HUES6 (cell line): ENCODE data around the gene IL4R.
A peak's percentile ranks its signal among the peaks of the same experiment; 100 is the strongest.

Source experiments
- H3K27ac ChIP-seq: 2 replicates; pipeline ENCODE4 v1.7.0; 2013; ENCODE audit warnings: low read depth, mild to moderate bottlenecking, low read length, inconsistent platforms
- H3K27me3 ChIP-seq: 2 replicates; pipeline ENCODE4 v1.6.1; 2013; ENCODE audit warnings: low read length; ENCODE audit not compliant: control insufficient read depth, insufficient read depth
- H3K36me3 ChIP-seq: 2 replicates; pipeline ENCODE4 v1.6.1; 2013; ENCODE audit warnings: low read length; ENCODE audit not compliant: control insufficient read depth, insufficient read depth
- H3K4me1 ChIP-seq: 2 replicates; pipeline ENCODE4 v1.6.1; 2013; ENCODE audit warnings: low read length; ENCODE audit not compliant: control insufficient read depth, insufficient read depth
- H3K4me3 ChIP-seq: 2 replicates; pipeline ENCODE4 v1.5.1; 2013; ENCODE audit warnings: low read depth, low read length
- H3K9ac ChIP-seq: one replicate; pipeline ENCODE4 v1.6.1; 2013; ENCODE audit warnings: mild to moderate bottlenecking, low read length
- H3K9me3 ChIP-seq: 2 replicates; pipeline ENCODE4 v1.6.1; 2013; ENCODE audit warnings: low read depth, low read length; ENCODE audit not compliant: control insufficient read depth, insufficient read depth

The IL4R gene

GRCh38 chr16:27333104-27333503, 19.3 kb downstream of the IL4R start:
- peaks cover 8% of the 10 kb centered on the region; the same call in 1 of the 2 replicates for H3K4me1 ChIP-seq
- H3K36me3 ChIP-seq = peaks cover 9% of the 10 kb centered on the region
- H3K9me3 ChIP-seq = peaks cover 3% of the 10 kb centered on the region; the same call in 1 of the 2 replicates
- H3K27ac ChIP-seq = no peak overlapping the region
- no peak overlapping the region for H3K4me3 ChIP-seq
- no peak overlapping the region for H3K9ac ChIP-seq
- no peaks in the 10 kb centered on the region for H3K27me3 ChIP-seq

DNA sequence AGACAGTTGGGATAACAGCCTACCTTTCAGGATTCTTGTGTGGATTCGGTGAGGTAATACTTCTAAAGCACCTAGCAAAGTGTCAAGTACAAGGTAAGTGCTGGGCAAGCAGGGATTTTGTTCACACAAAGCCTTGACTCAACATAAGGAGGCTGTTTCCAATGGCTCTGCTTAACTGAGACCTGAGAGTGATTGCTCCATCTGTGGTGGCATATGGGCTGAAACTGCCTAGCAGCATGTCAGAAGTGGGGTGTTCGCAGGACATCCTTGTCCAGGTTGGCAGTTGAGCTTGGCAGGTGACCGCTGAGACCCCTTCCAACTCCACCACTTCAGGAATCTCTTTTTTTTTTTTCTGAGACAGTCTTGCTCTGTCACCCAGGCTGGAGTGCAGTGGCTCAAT, 19.8 kb downstream of the IL4R start:
- Histone ChIP-seq H3K4me3 (no peak overlapping the region), H3K27me3 (no peaks in the 10 kb centered on the region), H3K36me3 (peaks cover 10% of the 10 kb centered on the region), H3K9me3 (peaks cover 6% of the 10 kb centered on the region), H3K27ac (no peak overlapping the region), H3K9ac (no peak overlapping the region), H3K4me1 (peaks cover 8% of the 10 kb centered on the region; the same call in 1 of the 2 replicates)

- peaks cover 8% of the 10 kb centered on the region; the same call in 1 of the 2 replicates for H3K4me1 ChIP-seq
- no peak overlapping the region for H3K9ac ChIP-seq
- peaks cover 15% of the 10 kb centered on the region for H3K36me3 ChIP-seq
- peaks cover 6% of the 10 kb centered on the region for H3K9me3 ChIP-seq
- H3K27me3 ChIP-seq = no peaks in the 10 kb centered on the region
- H3K4me3 ChIP-seq = no peak overlapping the region
- H3K27ac ChIP-seq = no peak overlapping the region
Measured at GRCh38 chr16:27334192-27334764, 20.5 kb downstream of the IL4R start.

- peaks cover 19% of the 10 kb centered on the region for H3K36me3 ChIP-seq
- H3K27ac ChIP-seq = no peak overlapping the region
Measured at GRCh38 chr16:27334838-27335237, 21.1 kb downstream of the IL4R start.

DNA sequence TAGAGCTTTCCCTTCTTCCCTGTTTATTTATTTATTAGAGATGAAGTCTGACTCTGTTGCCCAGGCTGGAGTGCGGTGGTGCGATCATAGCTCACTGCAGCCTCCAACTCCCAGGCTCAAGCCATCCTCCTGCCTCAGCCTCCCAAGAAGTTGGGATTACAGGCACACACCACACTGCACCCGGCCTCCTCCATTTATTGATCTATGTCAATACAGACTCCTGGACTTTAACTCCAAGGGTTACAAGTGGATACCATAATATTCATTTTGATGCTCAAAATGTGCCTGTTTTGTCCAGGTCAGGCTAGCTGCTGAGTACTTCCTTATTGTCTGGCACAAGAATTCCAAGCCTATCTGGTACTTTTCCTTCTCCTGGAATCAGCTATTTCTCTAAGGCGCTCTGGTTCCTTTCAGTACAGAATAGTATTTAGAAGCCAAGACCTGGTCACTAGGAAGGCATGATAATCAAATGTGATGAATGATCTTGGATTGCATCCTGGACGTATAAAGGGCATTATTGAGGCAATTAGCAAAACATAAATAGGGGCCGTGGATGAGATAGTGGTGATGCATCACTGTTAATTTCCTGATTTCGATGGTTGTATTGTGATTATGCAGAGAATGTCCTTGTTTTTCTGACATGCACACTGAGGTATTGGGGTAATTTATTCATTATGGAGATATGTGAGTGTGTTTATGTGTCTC, 21.7 kb downstream of the IL4R start:
- Histone ChIP-seq H3K9me3 (peaks cover 6% of the 10 kb centered on the region), H3K9ac (no peak overlapping the region), H3K36me3 (peaks cover 24% of the 10 kb centered on the region), H3K4me1 (peaks cover 6% of the 10 kb centered on the region; the same call in 1 of the 2 replicates), H3K27me3 (no peaks in the 10 kb centered on the region), H3K27ac (no peak overlapping the region), H3K4me3 (no peak overlapping the region)

More at GRCh38 chr16:27334838-27335237, 21.1 kb downstream of the IL4R start:
- Histone ChIP-seq H3K9ac (no peak overlapping the region), H3K4me3 (no peak overlapping the region), H3K9me3 (peaks cover 6% of the 10 kb centered on the region), H3K4me1 (peaks cover 8% of the 10 kb centered on the region; the same call in 1 of the 2 replicates), H3K27me3 (no peaks in the 10 kb centered on the region)

GRCh38 chr16:27337024-27337423, 23.2 kb downstream of the IL4R start:
- Histone ChIP-seq H3K27me3 (no peaks in the 10 kb centered on the region), H3K4me3 (no peak overlapping the region), H3K36me3 (peaks cover 32% of the 10 kb centered on the region), H3K27ac (no peak overlapping the region), H3K9ac (peak overlapping the region; percentile 17), H3K4me1 (no peaks in the 10 kb centered on the region), H3K9me3 (peaks cover 3% of the 10 kb centered on the region; the same call in 1 of the 2 replicates)

GRCh38 chr16:27339180-27339579, 25.4 kb downstream of the IL4R start:
- Histone ChIP-seq H3K27ac (no peak overlapping the region), H3K9me3 (peaks cover 3% of the 10 kb centered on the region; the same call in 1 of the 2 replicates), H3K27me3 (no peaks in the 10 kb centered on the region), H3K4me1 (no peaks in the 10 kb centered on the region), H3K9ac (no peak overlapping the region), H3K36me3 (peaks cover 41% of the 10 kb centered on the region), H3K4me3 (no peak overlapping the region)

DNA sequence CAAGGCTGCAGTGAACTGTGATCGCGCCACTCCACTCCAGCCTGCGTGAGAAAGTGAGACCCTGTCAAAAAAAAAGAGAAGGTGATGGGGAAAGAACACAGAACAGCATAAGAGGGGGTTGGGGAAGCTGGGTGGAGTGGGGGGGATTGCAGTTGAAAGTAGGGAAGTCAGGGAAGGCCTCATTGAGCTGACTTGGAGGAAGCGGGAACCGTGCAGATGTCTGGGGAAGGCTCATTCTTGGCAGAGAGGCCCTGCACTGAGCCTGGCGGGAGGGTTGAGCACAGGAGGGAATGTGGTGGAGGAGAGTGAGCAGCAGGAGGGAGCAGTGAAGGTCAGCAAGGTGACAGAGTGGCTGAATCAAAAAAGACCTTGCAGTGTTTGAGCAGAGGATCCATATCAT, 26.9 kb downstream of the IL4R start:
- H3K36me3 ChIP-seq = peaks cover 50% of the 10 kb centered on the region
- H3K4me3 ChIP-seq = no peak overlapping the region

DNA sequence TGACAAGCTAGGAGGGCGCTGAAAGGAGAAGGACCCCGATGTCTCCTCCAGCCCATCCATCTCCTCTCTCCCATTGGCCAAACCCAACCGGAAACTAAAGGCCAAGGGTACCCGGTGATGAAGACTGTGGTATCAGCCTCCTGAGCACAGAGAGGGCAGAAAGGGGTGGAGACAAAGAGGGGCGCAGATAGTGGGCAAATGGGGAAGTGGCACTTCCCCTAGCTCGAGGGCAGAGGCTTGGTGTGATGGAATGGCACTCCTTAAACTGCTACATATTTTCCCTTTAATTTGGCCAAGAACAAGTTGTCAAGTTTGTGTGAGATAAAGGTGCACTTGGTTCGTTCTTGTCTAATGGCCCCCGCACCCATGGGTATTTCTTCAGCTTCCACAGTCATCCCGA, 27.8 kb downstream of the IL4R start:
- Histone ChIP-seq H3K9me3 (peaks cover 3% of the 10 kb centered on the region; the same call in 1 of the 2 replicates), H3K27me3 (no peaks in the 10 kb centered on the region), H3K36me3 (peaks cover 54% of the 10 kb centered on the region), H3K4me3 (no peak overlapping the region), H3K4me1 (no peaks in the 10 kb centered on the region), H3K27ac (no peak overlapping the region), H3K9ac (no peak overlapping the region)

More for the DNA sequence above, 26.9 kb downstream of the IL4R start:
- no peaks in the 10 kb centered on the region for H3K27me3 ChIP-seq
- H3K9me3 ChIP-seq = peaks cover 3% of the 10 kb centered on the region; the same call in 1 of the 2 replicates
- no peaks in the 10 kb centered on the region for H3K4me1 ChIP-seq
- no peak overlapping the region for H3K27ac ChIP-seq
- H3K9ac ChIP-seq = no peak overlapping the region

DNA sequence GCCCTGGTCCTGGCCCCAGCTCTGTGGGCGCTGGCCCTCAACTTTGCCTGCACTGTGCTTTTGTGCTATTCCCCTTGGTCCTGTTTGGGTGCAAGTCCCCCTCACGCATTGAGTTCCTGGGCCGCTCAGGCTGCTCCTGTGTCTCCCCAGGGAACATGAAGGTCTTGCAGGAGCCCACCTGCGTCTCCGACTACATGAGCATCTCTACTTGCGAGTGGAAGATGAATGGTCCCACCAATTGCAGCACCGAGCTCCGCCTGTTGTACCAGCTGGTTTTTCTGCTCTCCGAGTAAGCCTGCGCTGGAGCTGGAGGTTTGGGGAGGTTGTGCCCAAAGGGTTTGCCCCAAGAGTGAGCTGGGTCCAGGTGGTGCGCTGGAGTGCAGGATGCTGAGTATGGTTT, 28.2 kb downstream of the IL4R start:
- Histone ChIP-seq H3K9ac (no peak overlapping the region), H3K27ac (no peak overlapping the region), H3K4me1 (no peaks in the 10 kb centered on the region), H3K36me3 (peaks cover 56% of the 10 kb centered on the region), H3K4me3 (no peak overlapping the region), H3K9me3 (peaks cover 3% of the 10 kb centered on the region; the same call in 1 of the 2 replicates), H3K27me3 (no peaks in the 10 kb centered on the region)

DNA sequence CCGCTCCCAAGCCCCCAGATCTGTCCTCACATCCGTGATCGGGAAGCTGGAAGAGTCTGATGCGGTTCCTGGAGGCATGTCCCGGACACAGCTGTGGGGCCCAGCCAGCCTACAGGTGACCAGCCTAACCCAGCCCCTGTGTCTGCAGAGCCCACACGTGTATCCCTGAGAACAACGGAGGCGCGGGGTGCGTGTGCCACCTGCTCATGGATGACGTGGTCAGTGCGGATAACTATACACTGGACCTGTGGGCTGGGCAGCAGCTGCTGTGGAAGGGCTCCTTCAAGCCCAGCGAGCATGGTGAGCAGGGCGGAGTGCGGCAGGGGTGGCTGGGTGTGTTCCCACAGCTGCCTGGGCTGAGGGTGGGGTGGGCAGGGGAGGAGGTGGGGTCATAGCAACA, 30.9 kb downstream of the IL4R start:
- no peak overlapping the region for H3K27ac ChIP-seq
- no peak overlapping the region for H3K4me3 ChIP-seq
- H3K4me1 ChIP-seq = no peaks in the 10 kb centered on the region; the same call in 1 of the 2 replicates
- no peaks in the 10 kb centered on the region for H3K9me3 ChIP-seq
- no peak overlapping the region for H3K9ac ChIP-seq
- H3K36me3 ChIP-seq = peaks cover 66% of the 10 kb centered on the region
- H3K27me3 ChIP-seq = no peaks in the 10 kb centered on the region
